KMS-11 (cell line): ENCODE results near the gene NCAM1.
A peak's percentile ranks its signal among the peaks of the same experiment; 100 is the strongest.
"Not testable (repeated sequence)": the region's sequence is repeated elsewhere in the genome, so short reads cannot be mapped to it uniquely, and the experiment has no call there.

Experiments used
- H2AFZ ChIP-seq: fragments of 200-600 bp; sonication (generic); 2 replicates; pipeline ENCODE4 v1.6.1; 2016; ENCODE audit warnings: antibody characterized with exemption, mixed run types, low read depth
- H3K27ac ChIP-seq: fragments of 200-600 bp; sonication (generic); 2 replicates; pipeline ENCODE4 v1.6.1; 2016; ENCODE audit warnings: mild to moderate bottlenecking, mixed run types
- H3K27me3 ChIP-seq: fragments of 200-600 bp; sonication (generic); 2 replicates; pipeline ENCODE4 v1.6.1; 2017; ENCODE audit warnings: mild to moderate bottlenecking, low read depth, mixed run types, moderate library complexity; ENCODE audit not compliant: insufficient read depth
- H3K36me3 ChIP-seq: fragments of 200-600 bp; sonication (generic); 2 replicates; pipeline ENCODE4 v1.6.1; 2017; ENCODE audit warnings: mild to moderate bottlenecking, mixed run types; ENCODE audit not compliant: insufficient read depth
- H3K4me1 ChIP-seq: fragments of 200-600 bp; sonication (generic); 2 replicates; pipeline ENCODE4 v1.6.1; 2016; ENCODE audit warnings: mild to moderate bottlenecking, low read depth, mixed run types; ENCODE audit not compliant: poor library complexity, severe bottlenecking
- H3K4me2 ChIP-seq: fragments of 200-600 bp; sonication (generic); 2 replicates; pipeline ENCODE4 v1.7.0; 2016; ENCODE audit warnings: mild to moderate bottlenecking, mixed run types
- H3K4me3 ChIP-seq: fragments of 200-600 bp; sonication (generic); IDR thresholded peaks from 2 replicates; pipeline ENCODE4 v1.6.1; 2017; ENCODE audit warnings: low read depth, low read length, mixed read lengths; ENCODE audit not compliant: insufficient read depth
- H3K79me2 ChIP-seq: fragments of 200-600 bp; sonication (generic); 2 replicates; pipeline ENCODE4 v1.6.1; 2016; ENCODE audit warnings: low read depth, mixed run types; ENCODE audit not compliant: insufficient read depth
- H3K9ac ChIP-seq: fragments of 200-600 bp; sonication (generic); 2 replicates; pipeline ENCODE4 v1.6.1; 2016; ENCODE audit warnings: mild to moderate bottlenecking, mixed run types
- H4K20me1 ChIP-seq: fragments of 200-600 bp; sonication (generic); 2 replicates; pipeline ENCODE4 v1.6.1; 2016; ENCODE audit warnings: mild to moderate bottlenecking, mixed run types; ENCODE audit not compliant: insufficient read depth
- CTCF ChIP-seq: fragments of 200-600 bp; sonication (generic); conservative IDR thresholded peaks from 2 replicates; pipeline ENCODE4 v1.6.1; 2017; ENCODE audit warnings: low read depth, mild to moderate bottlenecking, antibody characterized with exemption, low read length, moderate library complexity, mixed read lengths

Gene NCAM1

GRCh38 chr11:112961146-112961668 is at the start of gene NCAM1:
Gene NCAM1, plus strand, starts transcription at chr11:112961420.
- Histone ChIP-seq H3K36me3 (no peaks in the 10 kb centered on the region), H3K9ac (no peak within 1 kb of the TSS), H2AFZ (peak within 1 kb of the TSS; percentile 73), H3K4me3 (no peak within 1 kb of the TSS), H4K20me1 (no peaks in the 10 kb centered on the region), H3K4me2 (peak within 1 kb of the TSS; percentile 68), H3K27ac (no peak within 1 kb of the TSS), H3K79me2 (no peaks in the 10 kb centered on the region), H3K4me1 (no peaks in the 10 kb centered on the region), H3K27me3 (no peaks in the 10 kb centered on the region)
- TF ChIP-seq CTCF = no peak

GRCh38 chr11:112922606-112923005 is 38.6 kb upstream of the NCAM1 start:
- H4K20me1 ChIP-seq = no peaks in the 10 kb centered on the region
- no peaks in the 10 kb centered on the region for H3K27me3 ChIP-seq
- H3K36me3 ChIP-seq = no peaks in the 10 kb centered on the region
- H3K4me3 ChIP-seq = no peak overlapping the region
- no peak overlapping the region for H3K4me2 ChIP-seq
- H3K9ac ChIP-seq = no peak overlapping the region
- H3K79me2 ChIP-seq = no peaks in the 10 kb centered on the region
- no peak overlapping the region for H3K27ac ChIP-seq
- no peak for TF ChIP-seq CTCF
- H2AFZ ChIP-seq = no peak overlapping the region
- no peaks in the 10 kb centered on the region for H3K4me1 ChIP-seq

GRCh38 chr11:112924836-112925235 is 36.4 kb upstream of the NCAM1 start:
- H3K4me2 ChIP-seq, H3K4me1 ChIP-seq, H3K36me3 ChIP-seq, H3K27me3 ChIP-seq, H3K27ac ChIP-seq, H4K20me1 ChIP-seq, H3K79me2 ChIP-seq, H3K9ac ChIP-seq, H3K4me3 ChIP-seq, H2AFZ ChIP-seq: not testable (repeated sequence)

DNA sequence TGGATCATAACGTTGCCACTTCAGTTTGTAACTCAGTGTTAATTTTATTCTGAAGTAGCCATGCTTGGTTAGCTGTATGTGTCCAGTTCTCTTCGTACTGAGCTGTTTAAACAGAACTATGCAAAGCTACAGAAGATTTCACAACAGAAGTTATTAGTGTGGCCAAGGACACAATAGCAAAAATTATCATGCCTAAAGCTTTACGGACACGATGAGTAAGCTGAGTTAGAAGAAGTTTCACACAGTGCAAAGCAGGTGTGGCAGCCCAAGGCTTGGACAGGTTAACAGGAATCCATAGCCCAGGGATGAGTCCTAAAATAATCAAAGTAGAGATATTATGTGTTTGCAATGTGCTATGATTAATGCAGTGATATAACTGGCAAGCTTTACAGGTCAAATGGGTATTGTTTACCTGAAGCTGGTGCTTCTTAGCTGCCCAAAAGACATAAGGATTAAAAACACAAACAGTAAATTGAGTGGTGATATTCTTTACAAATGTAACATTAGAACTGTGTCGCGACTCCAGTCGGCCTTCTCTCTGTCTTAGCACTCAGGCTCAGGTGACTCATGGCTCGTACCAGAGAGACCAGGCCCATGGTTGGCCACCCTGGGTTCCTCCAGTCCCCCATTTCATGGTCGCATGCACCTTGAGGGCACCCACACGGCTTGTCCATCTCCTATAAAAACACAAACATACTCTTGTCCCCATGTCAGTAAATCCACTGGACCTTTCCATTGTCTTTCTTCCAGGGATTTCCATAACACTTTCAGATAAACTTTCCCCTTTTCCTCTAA is 35.5 kb upstream of the NCAM1 start:
- Histone ChIP-seq H3K9ac (no peak overlapping the region), H3K36me3 (no peaks in the 10 kb centered on the region), H3K27me3 (no peaks in the 10 kb centered on the region), H3K4me1 (no peaks in the 10 kb centered on the region), H3K4me2 (no peak overlapping the region), H3K4me3 (no peak overlapping the region), H4K20me1 (no peaks in the 10 kb centered on the region), H3K27ac (no peak overlapping the region), H3K79me2 (no peaks in the 10 kb centered on the region), H2AFZ (no peak overlapping the region)
- no peak for TF ChIP-seq CTCF

DNA sequence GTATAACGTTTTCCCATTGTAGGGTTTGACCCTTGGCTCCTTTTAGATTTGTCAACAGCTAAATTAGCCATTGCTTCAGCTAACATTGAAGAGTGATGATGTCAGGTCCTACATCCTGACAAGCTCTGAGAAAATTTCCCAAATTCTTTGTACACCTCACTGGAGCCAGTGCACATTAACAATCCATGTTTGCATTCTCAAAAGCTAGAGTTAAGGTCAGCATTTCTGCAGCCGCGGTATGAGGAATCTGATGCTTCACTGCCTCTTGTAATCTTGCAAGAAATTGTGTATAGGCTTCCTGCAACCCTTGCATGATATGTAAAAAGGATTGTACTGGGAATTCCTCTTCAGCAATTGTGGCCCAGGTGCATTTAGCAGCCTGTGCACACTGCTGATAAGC is 33.1 kb upstream of the NCAM1 start:
- no peaks in the 10 kb centered on the region for H3K4me1 ChIP-seq
- H3K27ac ChIP-seq = no peak overlapping the region
- no peak overlapping the region for H2AFZ ChIP-seq

More for the DNA sequence above, 33.1 kb upstream of the NCAM1 start:
- Histone ChIP-seq H3K9ac (no peak overlapping the region), H3K4me2 (no peak overlapping the region), H3K36me3 (no peaks in the 10 kb centered on the region), H3K79me2 (no peaks in the 10 kb centered on the region), H3K4me3 (no peak overlapping the region), H3K27me3 (no peaks in the 10 kb centered on the region), H4K20me1 (no peaks in the 10 kb centered on the region)
- TF ChIP-seq CTCF = no peak
